Uterus (tissue), 2 donors: ENCODE measurements around the gene HILPDA.

ENCODE experiments used
- CTCF ChIP-seq, 4 experiments: fragments of 200-600 bp in 2 of 4; fragments of 450-650 bp in 2 of 4; sonication (generic) in 2 of 4; IDR thresholded peaks; one replicate each; pipeline ENCODE4 v1.5.1; 2016 to 2019; ENCODE audit warnings: antibody characterized with exemption in 4 of 4, mild to moderate bottlenecking in 2 of 4, moderate library complexity in 1 of 4
- POLR2A ChIP-seq, 2 donors: fragments of 450-650 bp; IDR thresholded peaks; one replicate each; pipeline ENCODE4 v1.6.1; 2016; ENCODE audit warnings: antibody characterized with exemption in 2 of 2, mild to moderate bottlenecking in 1 of 2, moderate library complexity in 1 of 2

GRCh38 chr7:128410451-128410753, 45.3 kb upstream of the HILPDA start:
- TF ChIP-seq POLR2A (IDR thresholded peaks at IDR 0.05) = no peak
- TF ChIP-seq CTCF (IDR thresholded peaks at IDR 0.05) = no peak
